ENCODE data around the gene ALKBH2.
"Not testable (repeated sequence)": the region's sequence is repeated elsewhere in the genome, so short reads cannot be mapped to it uniquely, and the experiment has no call there.

The ALKBH2 gene

DNA sequence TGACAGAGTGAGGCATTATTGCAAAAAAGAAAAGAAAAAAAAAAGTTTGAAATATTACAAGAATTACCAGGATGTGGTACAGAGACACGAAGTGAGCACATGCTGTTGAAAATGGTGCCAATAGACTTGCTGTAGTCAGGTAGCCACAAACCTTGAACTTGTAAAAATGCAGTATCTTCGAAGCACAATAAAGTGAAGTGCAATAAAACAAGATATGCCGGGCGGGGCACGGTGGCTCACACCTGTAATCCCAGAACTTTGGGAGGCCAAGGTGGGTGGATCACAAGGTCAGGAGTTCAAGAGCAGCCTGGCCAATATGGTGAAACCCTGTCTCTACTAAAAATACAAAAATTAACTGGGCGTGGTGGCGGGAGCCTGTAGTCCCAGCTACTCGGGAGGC is 43.5 kb downstream of the ALKBH2 start:
- not testable (repeated sequence) for H3K23ac ChIP-seq (ENCODE audit: low read depth, low read length, poor library complexity); H4K91ac ChIP-seq (ENCODE audit: low read depth, low read length, poor library complexity); DNase-seq (ENCODE audit: low spot score); H4K8ac ChIP-seq (ENCODE audit: low read depth, low read length); H3K4me2 ChIP-seq (ENCODE audit: insufficient read depth, low read length, poor library complexity, severe bottlenecking); H2AK5ac ChIP-seq (ENCODE audit: low read depth, low read length); H2BK15ac ChIP-seq (ENCODE audit: low read length); H3K79me1 ChIP-seq (ENCODE audit: low read depth, low read length); H2BK120ac ChIP-seq (ENCODE audit: low read depth, low read length); H3K9ac ChIP-seq (ENCODE audit: low read depth, low read length, poor library complexity); H3K27ac ChIP-seq (replicated peaks; ENCODE audit: low read length); H3K27me3 ChIP-seq (ENCODE audit: control insufficient read depth in 3 of 3, insufficient read depth in 3 of 3, low read depth in 1 of 3, low read length in 3 of 3); H3K18ac ChIP-seq (ENCODE audit: low read length); H2AFZ ChIP-seq (ENCODE audit: low read length); H3K14ac ChIP-seq (ENCODE audit: low read length); H3K9me3 ChIP-seq (replicated peaks in 1 of 2; ENCODE audit: control insufficient read depth in 2 of 2, insufficient read depth in 1 of 2, low read depth in 1 of 2, low read length in 2 of 2); H3K4me3 ChIP-seq (ENCODE audit: low read length in 2 of 2); H2BK5ac ChIP-seq (ENCODE audit: low read length); H2BK12ac ChIP-seq (ENCODE audit: low read length); H3K4ac ChIP-seq (ENCODE audit: low read length); H3K36me3 ChIP-seq (replicated peaks in 1 of 2; ENCODE audit: control insufficient read depth in 2 of 2, insufficient read depth in 2 of 2, low read length in 2 of 2)
- WGBS, 2 donors (ENCODE audit: extremely low coverage in 2 of 2, insufficient read length in 2 of 2, insufficient replicate concordance in 1 of 2): no CpG with 5 or more reads among the region's 8 CpGs
- H3K4me1 ChIP-seq (ENCODE audit: control insufficient read depth in 2 of 2, insufficient read depth in 1 of 2, low read depth in 1 of 2, low read length in 2 of 2): peaks cover 4 to 12% of the 10 kb centered on the region in 2 donors

DNA sequence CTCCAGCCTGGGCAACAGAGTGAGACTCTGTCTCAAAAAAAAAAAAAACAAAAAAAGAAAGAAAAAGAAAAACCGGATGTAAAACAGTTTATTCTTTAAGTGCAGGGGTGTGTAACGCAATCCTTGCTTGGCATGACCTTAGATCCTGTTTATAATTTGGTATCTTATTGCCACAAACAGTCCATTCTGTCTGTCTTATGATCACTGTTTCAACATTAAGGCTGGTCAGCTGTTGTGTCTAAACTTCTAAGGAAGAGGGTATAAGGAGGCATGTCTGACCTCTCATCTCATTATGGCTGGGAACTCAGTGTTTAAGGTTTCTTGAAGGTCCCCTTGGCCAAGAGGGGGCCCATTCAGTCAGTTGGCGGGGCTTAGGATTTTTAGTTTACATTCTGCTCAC is 44.6 kb downstream of the ALKBH2 start:
- H2BK5ac ChIP-seq (ENCODE audit: low read length); H4K91ac ChIP-seq (ENCODE audit: low read depth, low read length, poor library complexity); H3K27ac ChIP-seq (replicated peaks; ENCODE audit: low read length); H3K79me1 ChIP-seq (ENCODE audit: low read depth, low read length); H3K4ac ChIP-seq (ENCODE audit: low read length); H3K9me3 ChIP-seq (replicated peaks in 1 of 2; ENCODE audit: control insufficient read depth in 2 of 2, insufficient read depth in 1 of 2, low read depth in 1 of 2, low read length in 2 of 2); H3K27me3 ChIP-seq (ENCODE audit: control insufficient read depth in 3 of 3, insufficient read depth in 3 of 3, low read depth in 1 of 3, low read length in 3 of 3); H3K36me3 ChIP-seq (replicated peaks in 1 of 2; ENCODE audit: control insufficient read depth in 2 of 2, insufficient read depth in 2 of 2, low read length in 2 of 2); H3K4me2 ChIP-seq (ENCODE audit: insufficient read depth, low read length, poor library complexity, severe bottlenecking); H2AK5ac ChIP-seq (ENCODE audit: low read depth, low read length); DNase-seq (ENCODE audit: low spot score); H2BK15ac ChIP-seq (ENCODE audit: low read length); H3K18ac ChIP-seq (ENCODE audit: low read length); H3K14ac ChIP-seq (ENCODE audit: low read length); H2AFZ ChIP-seq (ENCODE audit: low read length); H3K9ac ChIP-seq (ENCODE audit: low read depth, low read length, poor library complexity); H3K23ac ChIP-seq (ENCODE audit: low read depth, low read length, poor library complexity); H4K8ac ChIP-seq (ENCODE audit: low read depth, low read length); H2BK12ac ChIP-seq (ENCODE audit: low read length); H3K4me3 ChIP-seq (ENCODE audit: low read length in 2 of 2); H2BK120ac ChIP-seq (ENCODE audit: low read depth, low read length): not testable (repeated sequence)
- no CpG with 5 or more reads among the region's 3 CpGs for WGBS, 2 donors (ENCODE audit: extremely low coverage in 2 of 2, insufficient read length in 2 of 2, insufficient replicate concordance in 1 of 2)
- peaks cover 4 to 10% of the 10 kb centered on the region in 2 donors for H3K4me1 ChIP-seq (ENCODE audit: control insufficient read depth in 2 of 2, insufficient read depth in 1 of 2, low read depth in 1 of 2, low read length in 2 of 2)

DNA sequence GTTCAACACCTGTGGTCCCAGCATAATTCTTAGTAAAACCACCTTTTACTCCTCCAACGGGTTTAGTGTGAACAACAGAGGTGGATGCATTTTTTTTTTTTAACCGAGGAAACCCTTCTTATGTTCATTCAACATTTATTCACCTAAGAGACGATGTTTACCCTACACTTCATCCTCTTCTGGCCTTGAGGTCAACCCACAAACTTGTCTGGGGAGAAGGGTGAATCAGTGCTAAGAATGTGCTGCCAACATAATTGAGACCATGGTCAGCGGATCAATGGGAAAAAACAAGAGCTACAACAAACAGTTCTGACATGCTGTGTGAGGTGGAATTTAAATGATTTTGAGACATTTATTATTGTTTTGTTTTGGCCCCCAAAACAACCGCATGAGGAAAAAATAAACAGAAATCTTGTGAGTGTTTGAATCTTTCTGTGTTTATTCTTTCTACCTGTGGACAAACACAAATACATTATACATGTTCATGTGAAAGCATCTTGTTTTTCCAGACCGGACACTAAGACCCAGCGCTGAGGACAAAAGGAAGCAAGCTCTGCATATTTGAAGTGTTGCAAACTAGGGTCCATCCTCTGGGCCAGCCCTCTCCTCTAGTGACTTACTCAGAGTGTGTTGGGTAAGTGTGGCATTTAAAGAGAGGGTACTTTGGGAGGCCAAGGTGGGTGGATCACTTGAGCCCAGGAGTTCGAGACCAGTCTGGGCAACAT is 46.0 kb downstream of the ALKBH2 start:
- no peak overlapping the region for H3K4me2 ChIP-seq (ENCODE audit: insufficient read depth, low read length, poor library complexity, severe bottlenecking)
- no CpG with 5 or more reads among the region's 8 CpGs for WGBS, 2 donors (ENCODE audit: extremely low coverage in 2 of 2, insufficient read length in 2 of 2, insufficient replicate concordance in 1 of 2)

DNA sequence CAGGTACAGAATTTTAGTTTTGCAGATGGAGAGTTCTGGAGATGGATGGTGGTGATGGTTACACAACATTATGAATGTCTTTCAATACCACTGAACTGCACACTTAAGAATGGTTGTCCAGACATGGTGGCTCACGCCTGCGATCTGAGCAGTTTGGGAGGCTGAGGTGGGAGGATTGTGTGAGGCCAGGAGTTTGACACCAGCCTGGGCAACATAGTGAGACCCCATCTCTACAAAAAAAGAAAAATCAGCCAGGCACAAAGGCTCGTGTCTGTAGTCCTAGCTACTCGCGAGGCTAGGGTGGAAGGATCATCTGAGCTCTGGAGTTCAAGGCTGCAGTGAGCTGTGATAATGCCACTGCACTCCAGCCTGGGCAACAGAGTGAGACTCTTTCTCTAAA is 49.0 kb downstream of the ALKBH2 start:
- Histone ChIP-seq H3K27me3 (ENCODE audit: control insufficient read depth in 3 of 3, insufficient read depth in 3 of 3, low read depth in 1 of 3, low read length in 3 of 3) (peaks cover 0 to 2% (median 0%) of the 10 kb centered on the region in 3 experiments), H3K4me1 (ENCODE audit: control insufficient read depth in 2 of 2, insufficient read depth in 1 of 2, low read depth in 1 of 2, low read length in 2 of 2) (no peaks in the 10 kb centered on the region), H2BK5ac (ENCODE audit: low read length) (no peak overlapping the region), H3K27ac (replicated peaks; ENCODE audit: low read length) (no peak overlapping the region), H2BK15ac (ENCODE audit: low read length) (no peak overlapping the region), H3K36me3 (replicated peaks in 1 of 2; ENCODE audit: control insufficient read depth in 2 of 2, insufficient read depth in 2 of 2, low read length in 2 of 2) (no peaks in the 10 kb centered on the region), H3K4ac (ENCODE audit: low read length) (no peak overlapping the region), H3K18ac (ENCODE audit: low read length) (no peak overlapping the region), H3K14ac (ENCODE audit: low read length) (no peak overlapping the region), H3K4me2 (ENCODE audit: insufficient read depth, low read length, poor library complexity, severe bottlenecking) (no peak overlapping the region), H2BK12ac (ENCODE audit: low read length) (no peak overlapping the region), H3K79me1 (ENCODE audit: low read depth, low read length) (no peaks in the 10 kb centered on the region), H2AK5ac (ENCODE audit: low read depth, low read length) (no peak overlapping the region), H4K8ac (ENCODE audit: low read depth, low read length) (no peak overlapping the region), H3K23ac (ENCODE audit: low read depth, low read length, poor library complexity) (no peak overlapping the region), H3K9me3 (replicated peaks in 1 of 2; ENCODE audit: control insufficient read depth in 2 of 2, insufficient read depth in 1 of 2, low read depth in 1 of 2, low read length in 2 of 2) (peaks cover 0 to 3% of the 10 kb centered on the region in 2 donors), H3K4me3 (ENCODE audit: low read length in 2 of 2) (no peak overlapping the region), H2BK120ac (ENCODE audit: low read depth, low read length) (no peak overlapping the region), H3K9ac (ENCODE audit: low read depth, low read length, poor library complexity) (no peak overlapping the region), H2AFZ (ENCODE audit: low read length) (no peak overlapping the region), H4K91ac (ENCODE audit: low read depth, low read length, poor library complexity) (no peak overlapping the region)
- WGBS, 2 donors (ENCODE audit: extremely low coverage in 2 of 2, insufficient read length in 2 of 2, insufficient replicate concordance in 1 of 2): no CpG with 5 or more reads among the region's 5 CpGs
- DNase-seq (ENCODE audit: low spot score): no peak

More for the DNA sequence above, 46.0 kb downstream of the ALKBH2 start:
- H3K14ac ChIP-seq (ENCODE audit: low read length): no peak overlapping the region
- H3K9ac ChIP-seq (ENCODE audit: low read depth, low read length, poor library complexity): no peak overlapping the region
- no peak overlapping the region for H2BK12ac ChIP-seq (ENCODE audit: low read length)
- no peak overlapping the region for H2BK5ac ChIP-seq (ENCODE audit: low read length)
- H3K4me3 ChIP-seq (ENCODE audit: low read length in 2 of 2): no peak overlapping the region
- no peak overlapping the region for H3K27ac ChIP-seq (replicated peaks; ENCODE audit: low read length)
- DNase-seq (ENCODE audit: low spot score): no peak
- no peak overlapping the region for H3K4ac ChIP-seq (ENCODE audit: low read length)
- H2BK120ac ChIP-seq (ENCODE audit: low read depth, low read length): no peak overlapping the region
- H4K8ac ChIP-seq (ENCODE audit: low read depth, low read length): no peak overlapping the region
- no peak overlapping the region for H3K23ac ChIP-seq (ENCODE audit: low read depth, low read length, poor library complexity)
- H2BK15ac ChIP-seq (ENCODE audit: low read length): no peak overlapping the region
- no peak overlapping the region for H2AFZ ChIP-seq (ENCODE audit: low read length)
- H3K4me1 ChIP-seq (ENCODE audit: control insufficient read depth in 2 of 2, insufficient read depth in 1 of 2, low read depth in 1 of 2, low read length in 2 of 2): peaks cover 0 to 4% of the 10 kb centered on the region in 2 donors
- H2AK5ac ChIP-seq (ENCODE audit: low read depth, low read length): no peak overlapping the region
- H3K79me1 ChIP-seq (ENCODE audit: low read depth, low read length): no peaks in the 10 kb centered on the region
- H3K9me3 ChIP-seq (replicated peaks in 1 of 2; ENCODE audit: control insufficient read depth in 2 of 2, insufficient read depth in 1 of 2, low read depth in 1 of 2, low read length in 2 of 2): no peaks in the 10 kb centered on the region
- peaks cover 0 to 2% (median 0%) of the 10 kb centered on the region in 3 experiments for H3K27me3 ChIP-seq (ENCODE audit: control insufficient read depth in 3 of 3, insufficient read depth in 3 of 3, low read depth in 1 of 3, low read length in 3 of 3)
- H3K18ac ChIP-seq (ENCODE audit: low read length): no peak overlapping the region
- H4K91ac ChIP-seq (ENCODE audit: low read depth, low read length, poor library complexity): no peak overlapping the region
- no peaks in the 10 kb centered on the region for H3K36me3 ChIP-seq (replicated peaks in 1 of 2; ENCODE audit: control insufficient read depth in 2 of 2, insufficient read depth in 2 of 2, low read length in 2 of 2)
